Type B pancreatic cell (in vitro differentiated cells): ENCODE results near the gene RPRD1B. TPM values are rescaled to one million over a fixed set of nuclear protein-coding genes. Genes with fewer than 3 reads are reported as not detected.

ENCODE experiments used
- DNase-seq: peaks from one replicate; pipeline ENCODE4 v3.0.0; 2021; ENCODE audit warnings: mixed read lengths; ENCODE audit not compliant: unreplicated experiment; ENCODE audit errors: extremely low spot score
- H3K27ac Mint-ChIP-seq: 2 replicates; pipeline ENCODE4 v1.8.0; 2021; ENCODE audit warnings: mild to moderate bottlenecking, mixed read lengths
- H3K27me3 Mint-ChIP-seq: 2 replicates; pipeline ENCODE4 v1.8.0; 2021; ENCODE audit warnings: mixed read lengths
- H3K36me3 Mint-ChIP-seq: 2 replicates; pipeline ENCODE4 v1.8.0; 2021; ENCODE audit warnings: mixed read lengths
- H3K4me1 Mint-ChIP-seq: one replicate; pipeline ENCODE4 v1.8.0; 2021; ENCODE audit warnings: mixed read lengths; ENCODE audit not compliant: unreplicated experiment
- H3K4me3 Mint-ChIP-seq: 2 replicates; pipeline ENCODE4 v1.8.0; 2021; ENCODE audit warnings: mild to moderate bottlenecking, mixed read lengths
- H3K9me3 Mint-ChIP-seq: 2 replicates; pipeline ENCODE4 v1.8.0; 2021; ENCODE audit warnings: mixed read lengths
- CTCF ChIP-seq: fragments of 200-600 bp; sonication (generic); conservative IDR thresholded peaks from 2 replicates; pipeline ENCODE4 v1.5.0; 2021; ENCODE audit warnings: antibody characterized with exemption, mild to moderate bottlenecking
- total RNA-seq: library from RNA; stranded (reverse); gene quantifications from 2 replicates; pipeline ENCODE4 v1.2.1, GENCODE V29; 2021; ENCODE audit warnings: low replicate concordance

The RPRD1B gene
- total RNA-seq, 1 donor from 2014 or later = 41.9 TPM

GRCh38 chr20:38078084-38078483 lies 44.5 kb downstream of the RPRD1B start:
- Mint-ChIP-seq H3K4me1 (peaks cover 35% of the 10 kb centered on the region), H3K27me3 (no peaks in the 10 kb centered on the region), H3K27ac (no peak overlapping the region), H3K4me3 (no peak overlapping the region), H3K36me3 (peaks cover 56% of the 10 kb centered on the region), H3K9me3 (peaks cover 9% of the 10 kb centered on the region)
- TF ChIP-seq CTCF = no peak
- no peak for DNase-seq

- Mint-ChIP-seq H3K4me1 (peaks cover 33% of the 10 kb centered on the region), H3K4me3 (no peak overlapping the region), H3K36me3 (peaks cover 51% of the 10 kb centered on the region), H3K9me3 (peaks cover 9% of the 10 kb centered on the region), H3K27me3 (no peaks in the 10 kb centered on the region), H3K27ac (no peak overlapping the region)
- DNase-seq = no peak
- TF ChIP-seq CTCF = no peak
Measured at GRCh38 chr20:38079353-38079752, 45.8 kb downstream of the RPRD1B start.

GRCh38 chr20:38081575-38081974 lies 48.0 kb downstream of the RPRD1B start:
- Mint-ChIP-seq H3K4me3 (no peak overlapping the region), H3K27ac (no peak overlapping the region), H3K9me3 (peaks cover 9% of the 10 kb centered on the region), H3K4me1 (peaks cover 29% of the 10 kb centered on the region), H3K27me3 (no peaks in the 10 kb centered on the region), H3K36me3 (peaks cover 61% of the 10 kb centered on the region)
- DNase-seq = no peak
- TF ChIP-seq CTCF = no peak

- H3K4me3 Mint-ChIP-seq = no peak overlapping the region
- DNase-seq = no peak
- peaks cover 29% of the 10 kb centered on the region for H3K4me1 Mint-ChIP-seq
- H3K36me3 Mint-ChIP-seq = peaks cover 62% of the 10 kb centered on the region
- H3K9me3 Mint-ChIP-seq = peaks cover 9% of the 10 kb centered on the region
- TF ChIP-seq CTCF = no peak
- H3K27ac Mint-ChIP-seq = no peak overlapping the region
- no peaks in the 10 kb centered on the region for H3K27me3 Mint-ChIP-seq
Measured at GRCh38 chr20:38082894-38083293, 49.3 kb downstream of the RPRD1B start.

GRCh38 chr20:38083338-38084048 lies 49.9 kb downstream of the RPRD1B start:
- peaks cover 28% of the 10 kb centered on the region for H3K4me1 Mint-ChIP-seq
- no peak for DNase-seq
- H3K27me3 Mint-ChIP-seq = no peaks in the 10 kb centered on the region
- no peak for TF ChIP-seq CTCF
- H3K27ac Mint-ChIP-seq = peak overlapping the region; percentile 36
- peaks cover 66% of the 10 kb centered on the region for H3K36me3 Mint-ChIP-seq
- H3K9me3 Mint-ChIP-seq = peaks cover 9% of the 10 kb centered on the region
- no peak overlapping the region for H3K4me3 Mint-ChIP-seq
